ENCODE data around the gene RP9.
A peak's percentile ranks its signal among the peaks of the same experiment; 100 is the strongest.

The RP9 gene, protein sequence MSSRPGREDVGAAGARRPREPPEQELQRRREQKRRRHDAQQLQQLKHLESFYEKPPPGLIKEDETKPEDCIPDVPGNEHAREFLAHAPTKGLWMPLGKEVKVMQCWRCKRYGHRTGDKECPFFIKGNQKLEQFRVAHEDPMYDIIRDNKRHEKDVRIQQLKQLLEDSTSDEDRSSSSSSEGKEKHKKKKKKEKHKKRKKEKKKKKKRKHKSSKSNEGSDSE

GRCh38 chr7:33109005-33109757 is at the start of gene RP9:
RP9 (minus strand) TSS chr7:33109404; CDS start chr7:33109372, 32 bp downstream.
- DNase-seq, result peak; percentile 88 to 95

DNA sequence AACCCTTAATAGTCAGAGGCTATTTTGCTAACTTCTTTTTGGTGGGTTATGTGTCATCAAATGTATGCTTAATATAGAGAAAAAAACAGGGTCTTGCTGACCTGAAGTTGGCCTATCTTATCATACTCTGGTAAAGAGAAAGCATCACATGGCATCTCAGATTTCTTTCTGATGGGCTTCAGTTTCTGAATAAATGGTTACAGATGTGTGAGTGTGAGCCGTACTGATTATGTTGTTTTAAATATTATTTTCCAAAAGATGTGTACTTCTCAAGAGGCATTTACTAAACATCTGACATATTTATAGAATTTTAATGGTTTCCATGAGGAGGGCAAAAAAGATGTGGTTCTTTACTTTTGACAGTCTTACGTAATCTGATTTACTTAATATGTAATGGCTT is 48.6 kb upstream of the RP9 start:
- no peak for DNase-seq

- no peak for DNase-seq
These were observed 48.1 kb upstream of the RP9 start for GRCh38 chr7:33157311-33157710.

- no peak for DNase-seq
These were observed 47.2 kb upstream of the RP9 start for GRCh38 chr7:33156441-33156840.

DNA sequence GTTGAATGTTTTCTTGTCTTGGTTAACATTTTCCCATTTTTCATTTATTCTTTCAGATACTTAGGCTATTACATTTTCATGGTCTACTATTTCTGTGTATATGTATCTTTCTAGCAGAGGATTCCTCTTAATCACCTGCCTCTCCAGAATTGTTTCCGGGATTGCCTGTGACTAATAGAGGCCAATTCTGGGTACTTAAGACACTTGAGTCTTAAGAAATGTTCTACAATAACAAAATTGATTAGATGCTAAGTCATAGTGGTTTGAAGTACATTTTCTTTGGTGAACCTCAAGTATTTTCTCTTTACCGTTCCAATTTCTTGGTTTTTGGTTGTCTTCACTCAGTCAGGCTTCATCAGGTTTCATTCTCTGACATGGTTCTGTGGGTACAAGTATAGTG is 46.6 kb upstream of the RP9 start:
- no peak for DNase-seq

DNA sequence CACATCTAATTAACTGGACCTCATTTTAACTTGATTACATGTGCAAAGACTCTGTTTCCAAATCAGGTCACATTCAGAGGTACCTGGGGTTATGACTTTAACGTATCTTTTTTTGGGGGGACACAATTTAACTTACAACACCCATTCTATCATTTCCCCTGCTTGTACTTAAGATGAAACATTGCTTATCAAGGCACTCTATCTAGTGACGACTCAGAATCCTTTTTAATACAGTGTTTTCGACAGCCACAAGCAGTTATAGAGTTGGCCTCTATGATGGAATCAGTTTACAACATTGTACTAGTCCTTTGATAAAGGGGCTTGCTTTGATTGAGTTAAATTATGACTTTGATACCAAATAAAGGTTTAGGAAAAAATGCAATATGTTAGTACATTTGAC is 42.9 kb upstream of the RP9 start:
- no peak for DNase-seq

- no peak for DNase-seq
These were observed 36.0 kb upstream of the RP9 start for GRCh38 chr7:33145156-33145555.

GRCh38 chr7:33143996-33144718 is 35.0 kb upstream of the RP9 start:
- no peak for DNase-seq

- DNase-seq, result no peak
These were observed 33.4 kb upstream of the RP9 start for GRCh38 chr7:33142585-33142984.

DNA sequence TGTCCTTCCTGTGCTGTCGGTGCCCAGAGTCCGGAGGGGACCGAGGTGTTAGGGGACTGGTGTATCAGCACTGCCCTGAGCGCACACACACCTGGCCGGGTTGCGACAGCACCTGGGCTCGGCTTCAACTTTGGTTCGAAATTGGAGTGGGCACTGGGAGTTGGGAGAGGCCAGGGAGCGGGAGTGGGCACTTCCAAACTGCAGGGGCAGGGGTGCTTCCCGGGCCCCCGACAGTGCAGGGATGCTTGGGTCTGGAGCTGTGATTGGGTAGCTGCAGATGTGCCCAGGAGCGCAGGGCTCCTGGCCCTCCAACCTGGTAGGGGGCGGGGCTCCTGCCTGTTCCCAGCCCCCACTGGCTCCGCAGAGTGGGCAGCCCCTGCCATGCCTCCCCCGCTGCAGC is 27.9 kb upstream of the RP9 start:
- no peak for DNase-seq

- DNase-seq, result peak in 1 of 2 experiments; percentile 4
These were observed 21.0 kb upstream of the RP9 start for GRCh38 chr7:33130184-33130583.

DNA sequence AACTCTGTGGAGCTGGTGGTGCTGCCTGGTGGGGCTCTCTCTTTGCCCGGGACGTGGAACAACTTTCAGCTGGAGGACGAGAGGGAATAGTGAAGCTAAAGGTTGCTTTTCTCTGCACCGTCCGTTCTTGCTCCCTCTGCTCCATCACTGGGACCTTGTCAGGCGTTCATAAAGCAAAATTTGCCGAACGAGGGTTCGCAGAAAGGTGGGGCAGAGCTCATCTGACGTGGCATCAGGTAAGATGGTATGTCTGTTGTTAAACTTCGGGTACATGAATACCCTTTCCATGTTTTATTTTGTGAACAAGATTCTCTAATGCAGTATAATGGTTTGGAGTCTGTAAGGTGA is 20.6 kb upstream of the RP9 start:
- peak in 1 of 2 experiments; percentile 49 for DNase-seq

DNA sequence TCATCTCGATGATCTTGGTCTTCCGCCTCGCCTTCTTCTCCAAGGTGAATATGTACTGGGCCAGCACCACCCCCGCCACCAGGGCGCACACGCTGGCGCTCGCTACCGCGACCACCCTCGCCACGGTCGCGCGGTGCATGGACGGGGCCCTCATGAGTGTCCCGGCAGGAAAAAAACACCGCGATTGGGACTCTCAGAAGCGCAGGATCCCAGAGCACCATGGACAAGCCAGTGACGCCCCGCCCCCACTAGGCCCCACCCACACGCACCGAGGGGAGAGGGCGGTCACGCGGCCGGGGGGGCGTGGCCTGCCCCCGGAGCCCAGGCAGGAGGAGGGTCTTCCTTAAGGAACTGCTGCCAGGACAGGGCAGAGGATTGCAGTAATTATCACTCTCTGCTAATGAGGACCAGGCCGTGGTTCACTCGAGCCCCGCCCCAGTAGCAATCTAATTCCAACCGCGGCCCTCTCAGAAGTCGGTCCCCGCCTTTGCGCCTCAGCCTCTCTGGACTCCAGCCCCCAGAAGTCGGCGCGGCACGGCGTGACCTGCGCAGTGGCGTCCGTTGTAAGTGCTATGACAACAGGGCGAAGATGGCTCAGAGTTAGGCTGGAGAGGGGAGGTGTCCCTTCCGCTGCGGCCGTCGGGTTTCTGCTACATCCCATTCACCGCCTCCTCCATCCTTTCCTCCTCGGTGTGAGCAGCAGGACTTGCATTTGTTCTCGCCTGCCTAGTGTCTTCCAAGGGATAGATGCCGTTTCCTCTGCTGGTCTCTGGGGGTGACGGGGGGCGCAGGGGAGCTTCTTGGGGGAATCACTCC is 20.0 kb upstream of the RP9 start, which contains the start of gene BBS9:
Gene BBS9 (plus strand): TSS at position 575 of the 816 bp plus-strand sequence. CDS start 16,689 bp downstream, outside the sequence.
- peak; percentile 90 to 98 for DNase-seq

GRCh38 chr7:33128631-33128989 is 19.4 kb upstream of the RP9 start:
- DNase-seq, result no peak

DNA sequence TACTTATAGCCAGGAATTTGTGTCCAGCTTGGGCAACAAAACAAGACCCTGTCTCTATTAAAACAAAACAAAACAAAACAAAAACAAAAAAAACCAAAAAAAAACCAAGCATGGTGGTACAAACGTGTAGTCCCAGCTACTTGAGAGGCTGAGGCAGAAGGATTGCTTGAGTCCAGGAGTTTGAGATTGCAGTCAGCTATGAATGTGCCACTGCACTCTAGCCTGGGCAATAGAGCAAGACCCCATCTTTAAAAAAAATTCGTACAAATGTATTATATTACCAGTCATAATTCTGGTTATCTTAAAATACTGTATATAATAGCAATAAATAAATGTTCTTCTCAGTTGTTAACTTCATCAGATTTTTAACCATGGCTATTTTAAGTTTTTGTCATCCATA is 17.9 kb upstream of the RP9 start:
- DNase-seq, result no peak

DNA sequence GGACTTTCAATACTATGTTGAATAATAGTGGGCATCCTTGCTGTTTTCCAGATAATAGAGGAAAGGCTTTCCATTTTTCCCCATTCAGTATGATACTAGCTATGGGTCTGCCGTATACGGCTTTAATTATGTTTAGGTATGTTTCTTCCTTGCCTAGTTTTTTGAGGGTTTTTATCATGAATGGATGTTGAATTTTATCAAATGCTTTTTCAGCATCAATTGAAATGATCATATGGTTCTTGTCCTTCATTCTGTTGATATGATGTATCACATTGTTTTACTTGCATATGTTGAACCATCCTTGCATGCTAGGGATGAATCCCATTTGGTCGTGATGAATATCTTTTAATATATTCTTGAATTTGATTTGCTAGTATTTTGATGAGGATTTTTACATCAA is 9.2 kb upstream of the RP9 start:
- DNase-seq, result no peak

- no peak for DNase-seq
These were observed 5.8 kb upstream of the RP9 start for GRCh38 chr7:33114976-33115375.

- DNase-seq, result no peak
These were observed 2.4 kb upstream of the RP9 start for GRCh38 chr7:33111614-33112013.

GRCh38 chr7:33109758-33110238 is 594 bp upstream of the RP9 start:
- DNase-seq, result peak in 1 of 2 experiments; percentile 52

GRCh38 chr7:33108554-33109004 is 625 bp downstream of the RP9 start:
- DNase-seq, result peak; percentile 26 to 61

GRCh38 chr7:33107136-33108066 is 1.8 kb downstream of the RP9 start:
- peak; percentile 61 to 79 for DNase-seq

- no peak for DNase-seq
These were observed 7.3 kb downstream of the RP9 start for GRCh38 chr7:33101906-33102305.
